Measurements from ENCODE around the gene DMBX1. TPM values are rescaled to one million over a fixed set of nuclear protein-coding genes. Genes with fewer than 3 reads are reported as not detected.
A peak's percentile ranks its signal among the peaks of the same experiment; 100 is the strongest.

Gene DMBX1
- polyA plus RNA-seq, 1 donor, result not detected

- Histone ChIP-seq H3K4me3 (ENCODE audit: low read length) (no peak overlapping the region), H3K27me3 (ENCODE audit: control insufficient read depth, insufficient read depth, low read length) (peaks cover 89% of the 10 kb centered on the region), H3K9me3 (ENCODE audit: control insufficient read depth, low read depth, low read length) (no peaks in the 10 kb centered on the region), H3K4me1 (ENCODE audit: control insufficient read depth, insufficient read depth, low read length) (no peaks in the 10 kb centered on the region), H3K36me3 (ENCODE audit: control insufficient read depth, insufficient read depth, low read length) (no peaks in the 10 kb centered on the region), H3K27ac (ENCODE audit: low read length) (no peak overlapping the region)
- no CpG with 5 or more reads among the region's 7 CpGs for WGBS (ENCODE audit: insufficient coverage, low lambda C conversion rate)
- no peak for DNase-seq
Observed at GRCh38 chr1:46472498-46473181, 17.0 kb upstream of the DMBX1 start.

GRCh38 chr1:46473991-46474390 lies 15.6 kb upstream of the DMBX1 start:
- Histone ChIP-seq H3K27me3 (ENCODE audit: control insufficient read depth, insufficient read depth, low read length) (peaks cover 85% of the 10 kb centered on the region), H3K27ac (ENCODE audit: low read length) (no peak overlapping the region), H3K4me3 (ENCODE audit: low read length) (no peak overlapping the region), H3K9me3 (ENCODE audit: control insufficient read depth, low read depth, low read length) (no peaks in the 10 kb centered on the region), H3K4me1 (ENCODE audit: control insufficient read depth, insufficient read depth, low read length) (no peaks in the 10 kb centered on the region), H3K36me3 (ENCODE audit: control insufficient read depth, insufficient read depth, low read length) (no peaks in the 10 kb centered on the region)
- WGBS (ENCODE audit: insufficient coverage, low lambda C conversion rate), result no CpG with 5 or more reads among the region's 4 CpGs
- no peak for DNase-seq

DNA sequence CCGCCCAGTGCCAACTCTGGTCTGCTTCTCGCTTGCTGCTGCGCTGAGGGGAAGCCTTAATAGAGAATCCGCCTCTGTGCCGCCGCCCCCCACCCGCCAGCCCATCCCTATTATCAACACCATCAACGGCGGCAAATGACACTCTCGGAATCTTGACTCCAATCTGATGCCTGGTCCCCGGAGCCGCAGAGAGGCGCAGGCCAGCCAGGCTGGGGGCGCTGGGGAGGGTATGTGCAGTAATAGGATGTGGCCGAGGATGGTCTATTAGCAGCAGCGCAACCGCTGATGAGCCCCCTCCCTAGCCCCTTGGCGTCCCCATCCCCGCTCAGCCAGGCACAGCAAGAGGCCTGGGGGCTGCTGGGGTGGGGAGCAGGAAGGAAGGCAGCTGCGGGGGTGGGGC lies 15.1 kb upstream of the DMBX1 start:
- Histone ChIP-seq H3K4me3 (ENCODE audit: low read length) (no peak overlapping the region), H3K4me1 (ENCODE audit: control insufficient read depth, insufficient read depth, low read length) (no peaks in the 10 kb centered on the region), H3K9me3 (ENCODE audit: control insufficient read depth, low read depth, low read length) (no peaks in the 10 kb centered on the region), H3K36me3 (ENCODE audit: control insufficient read depth, insufficient read depth, low read length) (no peaks in the 10 kb centered on the region), H3K27ac (ENCODE audit: low read length) (no peak overlapping the region), H3K27me3 (ENCODE audit: control insufficient read depth, insufficient read depth, low read length) (peaks cover 85% of the 10 kb centered on the region)
- DNase-seq, result no peak
- WGBS (ENCODE audit: insufficient coverage, low lambda C conversion rate), result no CpG with 5 or more reads among the region's 20 CpGs

GRCh38 chr1:46476673-46477072 lies 13.0 kb upstream of the DMBX1 start:
- Histone ChIP-seq H3K4me1 (ENCODE audit: control insufficient read depth, insufficient read depth, low read length) (no peaks in the 10 kb centered on the region), H3K27ac (ENCODE audit: low read length) (no peak overlapping the region), H3K27me3 (ENCODE audit: control insufficient read depth, insufficient read depth, low read length) (peaks cover 88% of the 10 kb centered on the region), H3K9me3 (ENCODE audit: control insufficient read depth, low read depth, low read length) (no peaks in the 10 kb centered on the region), H3K4me3 (ENCODE audit: low read length) (no peak overlapping the region), H3K36me3 (ENCODE audit: control insufficient read depth, insufficient read depth, low read length) (no peaks in the 10 kb centered on the region)
- WGBS (ENCODE audit: insufficient coverage, low lambda C conversion rate), result no CpG with 5 or more reads among the region's 2 CpGs
- DNase-seq, result no peak

- WGBS (ENCODE audit: insufficient coverage, low lambda C conversion rate), result no CpG with 5 or more reads among the region's 11 CpGs
- Histone ChIP-seq H3K4me3 (ENCODE audit: low read length) (no peak overlapping the region), H3K36me3 (ENCODE audit: control insufficient read depth, insufficient read depth, low read length) (no peaks in the 10 kb centered on the region), H3K27ac (ENCODE audit: low read length) (no peak overlapping the region), H3K27me3 (ENCODE audit: control insufficient read depth, insufficient read depth, low read length) (peaks cover 89% of the 10 kb centered on the region), H3K4me1 (ENCODE audit: control insufficient read depth, insufficient read depth, low read length) (no peaks in the 10 kb centered on the region), H3K9me3 (ENCODE audit: control insufficient read depth, low read depth, low read length) (no peaks in the 10 kb centered on the region)
- DNase-seq, result peak; percentile 49 to 53
Observed at GRCh38 chr1:46477153-46477929, 12.3 kb upstream of the DMBX1 start.

- DNase-seq, result no peak
- Histone ChIP-seq H3K27ac (ENCODE audit: low read length) (no peak overlapping the region), H3K4me3 (ENCODE audit: low read length) (no peak overlapping the region), H3K27me3 (ENCODE audit: control insufficient read depth, insufficient read depth, low read length) (peaks cover 90% of the 10 kb centered on the region), H3K36me3 (ENCODE audit: control insufficient read depth, insufficient read depth, low read length) (no peaks in the 10 kb centered on the region), H3K4me1 (ENCODE audit: control insufficient read depth, insufficient read depth, low read length) (no peaks in the 10 kb centered on the region), H3K9me3 (ENCODE audit: control insufficient read depth, low read depth, low read length) (no peaks in the 10 kb centered on the region)
- WGBS (ENCODE audit: insufficient coverage, low lambda C conversion rate), result no CpG with 5 or more reads among the region's 8 CpGs
Observed at GRCh38 chr1:46478721-46479485, 10.7 kb upstream of the DMBX1 start.

DNA sequence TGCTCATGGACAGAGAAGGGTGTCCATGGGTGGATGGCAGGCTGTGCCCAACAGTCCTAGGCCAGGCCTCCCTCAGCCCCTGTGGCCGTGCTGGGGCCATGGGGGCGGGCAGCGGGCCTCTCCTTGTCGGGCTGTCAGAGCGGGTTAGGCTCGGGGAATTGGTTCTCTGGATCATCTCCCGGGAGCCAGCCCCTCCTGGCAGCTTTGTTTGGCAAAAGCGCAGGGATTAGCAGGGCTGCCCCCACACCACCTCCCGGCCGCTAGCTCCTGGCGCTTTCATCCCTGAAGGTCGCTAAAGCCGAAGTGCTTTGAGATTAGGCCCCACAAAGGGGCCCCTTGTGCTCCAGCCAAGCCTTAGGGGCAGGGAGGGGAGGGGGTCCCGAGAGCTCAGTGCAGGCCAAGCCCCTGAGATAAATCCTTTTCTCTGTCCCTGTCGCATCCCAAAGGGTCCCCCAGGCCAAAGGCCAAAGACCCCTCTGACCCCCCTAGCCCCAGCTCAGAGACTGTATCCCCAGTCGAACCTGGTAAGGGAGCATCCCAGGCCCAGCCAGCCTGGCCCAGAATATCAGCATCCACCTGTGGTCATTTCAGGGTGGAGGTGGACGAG lies 9.8 kb upstream of the DMBX1 start:
- Histone ChIP-seq H3K27ac (ENCODE audit: low read length) (no peak overlapping the region), H3K9me3 (ENCODE audit: control insufficient read depth, low read depth, low read length) (no peaks in the 10 kb centered on the region), H3K27me3 (ENCODE audit: control insufficient read depth, insufficient read depth, low read length) (peaks cover 90% of the 10 kb centered on the region), H3K36me3 (ENCODE audit: control insufficient read depth, insufficient read depth, low read length) (no peaks in the 10 kb centered on the region), H3K4me1 (ENCODE audit: control insufficient read depth, insufficient read depth, low read length) (no peaks in the 10 kb centered on the region), H3K4me3 (ENCODE audit: low read length) (no peak overlapping the region)
- no peak for DNase-seq
- WGBS (ENCODE audit: insufficient coverage, low lambda C conversion rate), result 0% methylated on average over 1 of the region's 17 CpGs

DNA sequence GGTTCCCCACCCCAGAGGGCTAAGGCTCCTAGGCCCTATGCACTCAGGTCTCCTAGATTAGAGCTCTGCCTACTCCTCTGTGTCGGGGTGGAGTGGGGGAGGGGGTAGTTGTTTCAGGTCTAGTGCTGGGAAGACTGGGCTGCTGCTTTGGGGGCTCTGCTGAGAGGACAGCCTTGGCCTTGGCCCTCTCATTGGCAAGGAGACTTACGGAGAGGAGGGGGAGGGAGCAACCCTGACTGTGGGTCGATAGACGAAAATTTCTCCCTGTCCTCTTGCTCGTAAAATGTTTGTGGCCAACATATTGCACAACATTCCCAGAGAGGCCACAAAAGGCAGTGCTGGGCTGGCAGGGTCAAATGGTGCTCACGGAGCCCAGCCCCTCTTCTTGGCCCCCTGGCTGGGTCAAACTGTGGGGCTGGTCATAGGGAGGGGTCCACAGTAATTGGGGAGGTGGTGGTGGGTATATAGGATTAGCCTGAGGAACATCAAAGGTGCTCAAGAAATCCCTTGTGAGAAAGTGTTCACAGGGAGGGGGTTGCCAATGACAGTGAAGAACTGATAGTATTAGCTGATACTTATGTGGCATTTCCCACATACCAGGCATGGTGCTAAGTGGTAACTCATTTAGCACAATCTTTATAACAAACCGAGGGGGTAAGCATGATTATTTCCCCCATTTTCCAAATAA lies 8.5 kb upstream of the DMBX1 start:
- WGBS (ENCODE audit: insufficient coverage, low lambda C conversion rate), result no CpG with 5 or more reads among the region's 7 CpGs
- Histone ChIP-seq H3K27ac (ENCODE audit: low read length) (no peak overlapping the region), H3K9me3 (ENCODE audit: control insufficient read depth, low read depth, low read length) (peaks cover 3% of the 10 kb centered on the region), H3K4me1 (ENCODE audit: control insufficient read depth, insufficient read depth, low read length) (no peaks in the 10 kb centered on the region), H3K27me3 (ENCODE audit: control insufficient read depth, insufficient read depth, low read length) (peaks cover 90% of the 10 kb centered on the region), H3K4me3 (ENCODE audit: low read length) (no peak overlapping the region), H3K36me3 (ENCODE audit: control insufficient read depth, insufficient read depth, low read length) (no peaks in the 10 kb centered on the region)
- no peak for DNase-seq

- WGBS (ENCODE audit: insufficient coverage, low lambda C conversion rate), result 67% methylated on average over 1 of the region's 4 CpGs
- Histone ChIP-seq H3K27me3 (ENCODE audit: control insufficient read depth, insufficient read depth, low read length) (peaks cover 90% of the 10 kb centered on the region), H3K4me1 (ENCODE audit: control insufficient read depth, insufficient read depth, low read length) (no peaks in the 10 kb centered on the region)
Observed at GRCh38 chr1:46481961-46482360, 7.7 kb upstream of the DMBX1 start.

DNA sequence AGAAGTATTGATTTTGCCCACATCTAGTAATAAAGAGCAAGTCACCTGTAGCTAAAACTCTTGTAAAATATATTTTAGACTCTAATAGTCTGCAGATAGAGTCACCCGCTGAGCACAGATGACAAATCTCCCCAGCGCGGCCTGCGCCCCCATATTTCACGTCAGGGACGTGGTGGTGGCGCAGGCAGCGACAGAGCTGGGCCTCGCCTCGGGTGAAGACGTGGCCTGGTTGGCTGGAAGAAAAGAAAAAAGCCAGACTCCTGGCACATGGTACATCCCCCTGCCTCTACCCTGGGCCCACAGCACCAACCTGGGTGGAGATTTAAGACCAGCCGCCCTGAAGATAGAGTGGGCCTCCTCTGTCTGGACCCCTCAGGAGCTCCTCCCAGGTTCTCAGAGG lies 6.0 kb upstream of the DMBX1 start:
- no peak for DNase-seq
- no peak overlapping the region for H3K4me3 ChIP-seq (ENCODE audit: low read length)
- peaks cover 97% of the 10 kb centered on the region for H3K27me3 ChIP-seq (ENCODE audit: control insufficient read depth, insufficient read depth, low read length)
- no peaks in the 10 kb centered on the region for H3K4me1 ChIP-seq (ENCODE audit: control insufficient read depth, insufficient read depth, low read length)
- no CpG with 5 or more reads among the region's 12 CpGs for WGBS (ENCODE audit: insufficient coverage, low lambda C conversion rate)
- H3K9me3 ChIP-seq (ENCODE audit: control insufficient read depth, low read depth, low read length), result peaks cover 3% of the 10 kb centered on the region
- H3K36me3 ChIP-seq (ENCODE audit: control insufficient read depth, insufficient read depth, low read length), result no peaks in the 10 kb centered on the region
- no peak overlapping the region for H3K27ac ChIP-seq (ENCODE audit: low read length)

More at GRCh38 chr1:46481961-46482360, 7.7 kb upstream of the DMBX1 start:
- no peak for DNase-seq
- H3K9me3 ChIP-seq (ENCODE audit: control insufficient read depth, low read depth, low read length), result peaks cover 3% of the 10 kb centered on the region
- no peak overlapping the region for H3K4me3 ChIP-seq (ENCODE audit: low read length)
- H3K27ac ChIP-seq (ENCODE audit: low read length), result no peak overlapping the region
- no peaks in the 10 kb centered on the region for H3K36me3 ChIP-seq (ENCODE audit: control insufficient read depth, insufficient read depth, low read length)
